HG02885 (cell line): ENCODE measurements around the gene KHDC4.
"Not testable (repeated sequence)": the region's sequence is repeated elsewhere in the genome, so short reads cannot be mapped to it uniquely, and the experiment has no call there.

Source experiments
- ATAC-seq: cut with Tn5 transposase; IDR thresholded peaks from one replicate; pipeline ENCODE4 v1.9.1; 2021; ENCODE audit warnings: mild to moderate bottlenecking; ENCODE audit not compliant: unreplicated experiment, poor library complexity

The KHDC4 gene

GRCh38 chr1:155911156-155912055 is 22.8 kb downstream of the KHDC4 start, which contains the start of gene RIT1:
RIT1 (minus strand) TSS chr1:155911349; CDS start chr1:155910761, 588 bp downstream.
- ATAC-seq, result peak; percentile 96

- peak; percentile 23 for ATAC-seq
These were observed 23.5 kb downstream of the KHDC4 start for GRCh38 chr1:155910621-155911121.

GRCh38 chr1:155909894-155910293 is 24.3 kb downstream of the KHDC4 start:
- no peak for ATAC-seq

GRCh38 chr1:155904261-155904660 is 30.0 kb downstream of the KHDC4 start:
- ATAC-seq, result no peak

- ATAC-seq, result no peak
These were observed 34.1 kb downstream of the KHDC4 start for GRCh38 chr1:155900161-155900560.

GRCh38 chr1:155899683-155900082 is 34.5 kb downstream of the KHDC4 start:
- no peak for ATAC-seq

- no peak for ATAC-seq
These were observed 35.3 kb downstream of the KHDC4 start for GRCh38 chr1:155898888-155899287.

GRCh38 chr1:155897746-155898145 is 36.5 kb downstream of the KHDC4 start:
- no peak for ATAC-seq

- ATAC-seq, result not testable (repeated sequence)
These were observed 37.7 kb downstream of the KHDC4 start for GRCh38 chr1:155896476-155896875.

GRCh38 chr1:155895617-155896016 is 38.6 kb downstream of the KHDC4 start:
- not testable (repeated sequence) for ATAC-seq

GRCh38 chr1:155893389-155894142 is 40.6 kb downstream of the KHDC4 start:
- ATAC-seq, result no peak

GRCh38 chr1:155892796-155893195 is 41.4 kb downstream of the KHDC4 start:
- no peak for ATAC-seq

- no peak for ATAC-seq
These were observed 44.0 kb downstream of the KHDC4 start for GRCh38 chr1:155890251-155890650.

GRCh38 chr1:155889566-155889965 is 44.6 kb downstream of the KHDC4 start:
- ATAC-seq, result no peak

GRCh38 chr1:155888481-155888880 is 45.7 kb downstream of the KHDC4 start:
- ATAC-seq, result no peak

- no peak for ATAC-seq
These were observed 49.2 kb downstream of the KHDC4 start for GRCh38 chr1:155884982-155885381.

GRCh38 chr1:155884031-155884960 is 49.9 kb downstream of the KHDC4 start:
- ATAC-seq, result no peak

- ATAC-seq, result no peak
These were observed 51.4 kb downstream of the KHDC4 start for GRCh38 chr1:155882766-155883165.

GRCh38 chr1:155882235-155882634 is 52.0 kb downstream of the KHDC4 start:
- ATAC-seq, result no peak

GRCh38 chr1:155880950-155881349 is 53.3 kb downstream of the KHDC4 start:
- no peak for ATAC-seq
